ENCODE results near the gene PEDS1.

DNA sequence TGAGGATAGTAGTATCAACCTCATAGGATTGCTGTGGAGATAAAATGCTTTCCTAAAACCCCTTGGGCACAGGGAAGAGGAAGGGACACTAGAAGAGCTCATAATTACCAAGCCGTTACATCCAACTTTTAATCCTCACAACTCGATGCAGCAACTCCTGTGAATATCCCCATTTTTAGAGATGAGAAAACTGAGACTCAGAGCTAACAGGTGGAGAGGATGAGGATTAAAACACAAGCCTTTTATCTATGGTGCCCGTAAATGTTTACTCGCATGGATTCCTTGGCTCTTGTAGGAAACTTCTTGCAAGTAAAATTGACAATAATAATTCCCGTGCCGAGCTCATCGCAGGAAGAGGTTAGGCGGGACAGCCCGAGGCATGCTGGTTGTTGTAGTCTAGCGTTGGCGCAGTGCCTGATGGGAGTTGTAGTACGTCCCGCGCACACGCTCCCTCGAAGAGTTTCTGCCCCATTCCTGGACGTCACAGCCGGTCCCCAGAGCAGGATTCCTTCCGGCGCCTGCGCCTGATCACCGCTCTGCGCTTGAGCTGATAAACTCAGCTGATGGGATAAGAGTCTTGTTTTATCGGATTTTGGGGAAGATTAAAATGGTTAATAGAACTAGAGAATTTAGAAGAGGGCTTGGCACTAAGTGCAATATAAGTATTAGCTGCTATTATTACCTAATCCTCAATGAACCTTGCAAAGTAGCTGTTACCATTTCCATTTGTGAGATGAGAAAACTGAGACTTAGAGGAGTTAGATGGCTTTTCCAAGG lies 37.7 kb downstream of the PEDS1 start:
- TF ChIP-seq, protein P1, sequence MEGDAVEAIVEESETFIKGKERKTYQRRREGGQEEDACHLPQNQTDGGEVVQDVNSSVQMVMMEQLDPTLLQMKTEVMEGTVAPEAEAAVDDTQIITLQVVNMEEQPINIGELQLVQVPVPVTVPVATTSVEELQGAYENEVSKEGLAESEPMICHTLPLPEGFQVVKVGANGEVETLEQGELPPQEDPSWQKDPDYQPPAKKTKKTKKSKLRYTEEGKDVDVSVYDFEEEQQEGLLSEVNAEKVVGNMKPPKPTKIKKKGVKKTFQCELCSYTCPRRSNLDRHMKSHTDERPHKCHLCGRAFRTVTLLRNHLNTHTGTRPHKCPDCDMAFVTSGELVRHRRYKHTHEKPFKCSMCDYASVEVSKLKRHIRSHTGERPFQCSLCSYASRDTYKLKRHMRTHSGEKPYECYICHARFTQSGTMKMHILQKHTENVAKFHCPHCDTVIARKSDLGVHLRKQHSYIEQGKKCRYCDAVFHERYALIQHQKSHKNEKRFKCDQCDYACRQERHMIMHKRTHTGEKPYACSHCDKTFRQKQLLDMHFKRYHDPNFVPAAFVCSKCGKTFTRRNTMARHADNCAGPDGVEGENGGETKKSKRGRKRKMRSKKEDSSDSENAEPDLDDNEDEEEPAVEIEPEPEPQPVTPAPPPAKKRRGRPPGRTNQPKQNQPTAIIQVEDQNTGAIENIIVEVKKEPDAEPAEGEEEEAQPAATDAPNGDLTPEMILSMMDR (IDR thresholded peaks at IDR 0.05), result no peak
- no peak for TF ChIP-seq POLR2A (IDR thresholded peaks at IDR 0.05)

All from ovary (tissue), 3 donors.